Measurements from ENCODE around the gene BRINP1. TPM values are rescaled to one million over a fixed set of nuclear protein-coding genes. Genes with fewer than 3 reads are reported as not detected.

Gene BRINP1
- total RNA-seq, 1 experiment from 2014 or later = 14.0 TPM

DNA sequence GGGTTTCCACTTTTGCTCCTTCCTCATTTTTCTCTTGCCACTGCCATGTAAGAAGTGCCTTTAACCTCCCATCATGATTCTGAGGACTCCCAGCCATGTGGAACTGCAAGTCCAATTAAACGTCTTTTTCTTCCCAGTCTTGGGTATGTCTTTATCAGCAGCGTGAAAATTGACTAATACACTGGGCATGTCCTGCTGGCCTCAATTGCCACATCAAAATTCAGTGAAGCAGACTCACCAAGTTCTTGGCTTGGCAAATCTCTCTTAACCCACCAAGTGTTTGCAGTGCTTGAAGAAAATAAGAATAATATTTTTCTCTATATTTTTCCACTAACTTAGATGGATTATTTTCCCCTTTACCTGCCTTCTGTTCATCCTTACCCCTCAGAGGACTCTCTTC is 212.0 kb downstream of the BRINP1 start:
- Histone ChIP-seq H3K4ac (ENCODE audit: low read depth, low read length) (no peak overlapping the region), H2BK20ac (ENCODE audit: low read depth, low read length, poor library complexity, severe bottlenecking) (no peak overlapping the region), H2BK12ac (ENCODE audit: insufficient read length, low read depth, low read length) (no peak overlapping the region), H2AK5ac (ENCODE audit: insufficient read length, low read length) (no peak overlapping the region), H2AFZ (ENCODE audit: low read length) (no peak overlapping the region), H4K91ac (ENCODE audit: insufficient read length, low read depth, low read length) (no peak overlapping the region), H3K27me3 (ENCODE audit: insufficient read depth, low read length) (no peaks in the 10 kb centered on the region), H3K79me1 (ENCODE audit: insufficient read depth, low read depth, low read length, poor library complexity, severe bottlenecking) (no peaks in the 10 kb centered on the region), H2BK120ac (ENCODE audit: low read depth, low read length, poor library complexity, severe bottlenecking) (no peak overlapping the region), H3K79me2 (ENCODE audit: insufficient read depth, low read length) (no peaks in the 10 kb centered on the region), H3K4me2 (ENCODE audit: insufficient read depth, insufficient read length, low read length) (no peak overlapping the region), H3K9me3 (ENCODE audit: control insufficient read depth, low read depth, low read length) (no peaks in the 10 kb centered on the region), H4K5ac (ENCODE audit: insufficient read length, low read depth, low read length) (no peak overlapping the region), H3K14ac (ENCODE audit: insufficient read depth, low read length) (no peak overlapping the region), H3K23me2 (ENCODE audit: insufficient read length, low read depth, low read length, poor library complexity, severe bottlenecking) (no peaks in the 10 kb centered on the region), H3K4me1 (ENCODE audit: insufficient read depth, low read length) (no peaks in the 10 kb centered on the region), H3K56ac (ENCODE audit: insufficient read length, low read depth, low read length) (no peak overlapping the region), H3K23ac (ENCODE audit: insufficient read length, low read depth, low read length) (no peak overlapping the region), H3K27ac (ENCODE audit: insufficient read length, low read depth, low read length) (no peak overlapping the region), H3K18ac (ENCODE audit: insufficient read length, low read depth, low read length) (no peak overlapping the region), H4K20me1 (ENCODE audit: control insufficient read depth, insufficient read depth, insufficient read length) (no peaks in the 10 kb centered on the region), H3K9ac (ENCODE audit: extremely low read depth, insufficient read length, low read length) (no peak overlapping the region), H3T11ph (ENCODE audit: low read length) (no peak overlapping the region), H4K8ac (replicated peaks; ENCODE audit: insufficient read length, low read depth, low read length) (no peak overlapping the region), H2BK15ac (ENCODE audit: low read depth, low read length) (no peak overlapping the region), H2BK5ac (ENCODE audit: insufficient read length, low read length) (no peak overlapping the region)
- no peaks in the 10 kb centered on the region for H3K27me3 Mint-ChIP-seq (ENCODE audit: low read depth)
- no CpG with 5 or more reads among the region's 2 CpGs for WGBS (ENCODE audit: extremely low coverage, insufficient read length, low lambda C conversion rate)
- TF ChIP-seq, protein P1, sequence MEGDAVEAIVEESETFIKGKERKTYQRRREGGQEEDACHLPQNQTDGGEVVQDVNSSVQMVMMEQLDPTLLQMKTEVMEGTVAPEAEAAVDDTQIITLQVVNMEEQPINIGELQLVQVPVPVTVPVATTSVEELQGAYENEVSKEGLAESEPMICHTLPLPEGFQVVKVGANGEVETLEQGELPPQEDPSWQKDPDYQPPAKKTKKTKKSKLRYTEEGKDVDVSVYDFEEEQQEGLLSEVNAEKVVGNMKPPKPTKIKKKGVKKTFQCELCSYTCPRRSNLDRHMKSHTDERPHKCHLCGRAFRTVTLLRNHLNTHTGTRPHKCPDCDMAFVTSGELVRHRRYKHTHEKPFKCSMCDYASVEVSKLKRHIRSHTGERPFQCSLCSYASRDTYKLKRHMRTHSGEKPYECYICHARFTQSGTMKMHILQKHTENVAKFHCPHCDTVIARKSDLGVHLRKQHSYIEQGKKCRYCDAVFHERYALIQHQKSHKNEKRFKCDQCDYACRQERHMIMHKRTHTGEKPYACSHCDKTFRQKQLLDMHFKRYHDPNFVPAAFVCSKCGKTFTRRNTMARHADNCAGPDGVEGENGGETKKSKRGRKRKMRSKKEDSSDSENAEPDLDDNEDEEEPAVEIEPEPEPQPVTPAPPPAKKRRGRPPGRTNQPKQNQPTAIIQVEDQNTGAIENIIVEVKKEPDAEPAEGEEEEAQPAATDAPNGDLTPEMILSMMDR (conservative IDR thresholded peaks at IDR 0.05) = no peak
- no peak overlapping the region for H3K4me3 Mint-ChIP-seq
- DNase-seq = no peak
- H3K4me1 Mint-ChIP-seq = peaks cover 11 to 14% of the 10 kb centered on the region in 2 experiments
- H3K27ac Mint-ChIP-seq = no peak overlapping the region; a peak in 1 of 7 replicates
- H3K9me3 Mint-ChIP-seq = no peaks in the 10 kb centered on the region; a peak in 1 of 5 replicates
- H3K36me3 Mint-ChIP-seq (ENCODE audit: insufficient read depth in 1 of 3, low read depth in 3 of 3) = no peaks in the 10 kb centered on the region

All from H9 (cell line).